HEK293 (cell line): ENCODE results near the gene RPL10.

Source experiments
- CTCF ChIA-PET: fragments of 350-600 bp; formaldehyde crosslinking; extraction: SDS; loops from one replicate; lab custom pipeline; 2021; ENCODE audit warnings: antibody characterized with exemption; lab: Yijun Ruan, JAX
- POLR2A ChIA-PET: fragments of 300-600 bp; formaldehyde crosslinking; extraction: SDS; loops from one replicate; lab custom pipeline; 2020; ENCODE audit warnings: antibody characterized with exemption, inconsistent platforms; lab: Yijun Ruan, JAX
- H3K27ac ChIP-seq: fragments of 200-500 bp; sonication (Bioruptor generic); 2 replicates; pipeline ENCODE4 v1.5.1; 2014; ENCODE audit warnings: low read depth, low read length, control low read depth, inconsistent platforms; ENCODE audit errors: extremely low read depth
- H3K36me3 ChIP-seq, 2 experiments: fragments of 200-500 bp in 1 of 2; sonication (Bioruptor generic) in 1 of 2; 1 replicate in 1 of 2; 2 replicates in 1 of 2; pipeline ENCODE4 v1.5.1; 2014 to 2017; ENCODE audit warnings: inconsistent platforms in 2 of 2, low read length in 2 of 2; ENCODE audit not compliant: control insufficient read depth in 2 of 2, insufficient read depth in 1 of 2
- H3K4me1 ChIP-seq: fragments of 200-500 bp; sonication (Bioruptor generic); 2 replicates; pipeline ENCODE4 v1.5.1; 2014; ENCODE audit warnings: mild to moderate bottlenecking, low read length, inconsistent platforms; ENCODE audit not compliant: control insufficient read depth, insufficient read depth
- H3K4me3 ChIP-seq: 2 replicates; pipeline ENCODE4 v1.5.1; 2011; ENCODE audit warnings: low read depth, mild to moderate bottlenecking, control low read depth, low read length, moderate library complexity
- H3K9me3 ChIP-seq: fragments of 200-500 bp; sonication (Bioruptor generic); 2 replicates; pipeline ENCODE4 v1.5.1; 2014; ENCODE audit warnings: low read depth, low read length, inconsistent platforms; ENCODE audit not compliant: control insufficient read depth, insufficient read depth
- EGR2 ChIP-seq: fragments of 450-650 bp; formaldehyde crosslinking; IDR thresholded peaks from 2 replicates; pipeline ENCODE4 v1.5.1; 2016; ENCODE audit warnings: low read depth, missing biosample characterization, missing genetic modification characterization
- GLIS1 ChIP-seq: fragments of 450-650 bp; formaldehyde crosslinking; IDR thresholded peaks from 2 replicates; pipeline ENCODE4 v1.5.1; 2016; ENCODE audit warnings: missing biosample characterization, missing genetic modification characterization
- HIC1 ChIP-seq: fragments of 450-650 bp; formaldehyde crosslinking; IDR thresholded peaks from 2 replicates; pipeline ENCODE4 v1.5.1; 2016; ENCODE audit warnings: missing biosample characterization, missing genetic modification characterization
- IKZF3 ChIP-seq: fragments of 450-650 bp; IDR thresholded peaks from 2 replicates; pipeline ENCODE4 v1.5.0; 2018; ENCODE audit warnings: missing biosample characterization, mild to moderate bottlenecking, missing genetic modification characterization, moderate library complexity
- MZF1 ChIP-seq: fragments of 450-650 bp; formaldehyde crosslinking; IDR thresholded peaks from 2 replicates; pipeline ENCODE4 v1.5.1; 2017; ENCODE audit warnings: missing biosample characterization, missing genetic modification characterization, borderline replicate concordance
- PRDM2 ChIP-seq: fragments of 450-650 bp; formaldehyde crosslinking; IDR thresholded peaks from 2 replicates; pipeline ENCODE4 v1.5.1; 2016; ENCODE audit warnings: missing biosample characterization, missing genetic modification characterization, borderline replicate concordance
- TSHZ1 ChIP-seq: fragments of 450-650 bp; formaldehyde crosslinking; IDR thresholded peaks from 2 replicates; pipeline ENCODE4 v1.5.1; 2016; ENCODE audit warnings: missing biosample characterization, missing genetic modification characterization, borderline replicate concordance
- ZBTB20 ChIP-seq: fragments of 450-650 bp; formaldehyde crosslinking; IDR thresholded peaks from 2 replicates; pipeline ENCODE4 v1.5.1; 2016; ENCODE audit warnings: missing biosample characterization, missing genetic modification characterization
- ZBTB44 ChIP-seq: fragments of 450-650 bp; IDR thresholded peaks from 2 replicates; pipeline ENCODE4 v1.5.1; 2018; ENCODE audit warnings: missing biosample characterization, mild to moderate bottlenecking, missing genetic modification characterization
- ZBTB8A ChIP-seq: fragments of 450-650 bp; formaldehyde crosslinking; IDR thresholded peaks from 2 replicates; pipeline ENCODE4 v1.5.1; 2016; ENCODE audit warnings: missing biosample characterization, missing genetic modification characterization
- ZIC2 ChIP-seq: fragments of 450-650 bp; formaldehyde crosslinking; IDR thresholded peaks from 2 replicates; pipeline ENCODE4 v1.5.1; 2016; ENCODE audit warnings: missing biosample characterization, missing genetic modification characterization
- ZNF112 ChIP-seq: fragments of 450-650 bp; formaldehyde crosslinking; IDR thresholded peaks from 2 replicates; pipeline ENCODE4 v1.5.0; 2017; ENCODE audit warnings: missing biosample characterization, missing genetic modification characterization
- ZNF132 ChIP-seq: fragments of 450-650 bp; formaldehyde crosslinking; IDR thresholded peaks from 2 replicates; pipeline ENCODE4 v1.5.1; 2017; ENCODE audit warnings: missing biosample characterization, missing genetic modification characterization, borderline replicate concordance
- ZNF140 ChIP-seq: fragments of 450-650 bp; formaldehyde crosslinking; IDR thresholded peaks from 2 replicates; pipeline ENCODE4 v1.5.1; 2016; ENCODE audit warnings: missing biosample characterization, missing genetic modification characterization
- ZNF174 ChIP-seq: fragments of 450-650 bp; formaldehyde crosslinking; IDR thresholded peaks from 2 replicates; pipeline ENCODE4 v1.5.0; 2017; ENCODE audit warnings: missing biosample characterization, mild to moderate bottlenecking, missing genetic modification characterization
- ZNF26 ChIP-seq: fragments of 450-650 bp; formaldehyde crosslinking; IDR thresholded peaks from 2 replicates; pipeline ENCODE4 v1.5.1; 2016; ENCODE audit warnings: missing biosample characterization, missing genetic modification characterization
- ZNF335 ChIP-seq: fragments of 450-650 bp; formaldehyde crosslinking; conservative IDR thresholded peaks from 2 replicates; pipeline ENCODE4 v1.5.1; 2016; ENCODE audit warnings: missing biosample characterization, missing genetic modification characterization
- ZNF561 ChIP-seq: fragments of 450-650 bp; IDR thresholded peaks from 2 replicates; pipeline ENCODE4 v1.5.1; 2018; ENCODE audit warnings: missing biosample characterization, missing genetic modification characterization, borderline replicate concordance
- ZNF585B ChIP-seq: fragments of 450-650 bp; formaldehyde crosslinking; IDR thresholded peaks from 2 replicates; pipeline ENCODE4 v1.5.1; 2016; ENCODE audit warnings: missing biosample characterization, missing genetic modification characterization
- ZNF623 ChIP-seq: fragments of 450-650 bp; formaldehyde crosslinking; IDR thresholded peaks from 2 replicates; pipeline ENCODE4 v1.5.1; 2016; ENCODE audit warnings: missing biosample characterization, missing genetic modification characterization

RPL10 gene

GRCh38 chrX:154371017-154371788 lies 27.0 kb upstream of the RPL10 start (continued):
- no peak for TF ChIP-seq ZBTB44
- TF ChIP-seq ZNF140 (tag by site-specific recombination), result no peak
- TF ChIP-seq ZNF561 (tag by site-specific recombination), result 0 out of 2 replicates have a peak, but pooled peaks have one; percentile 13
- no peak for TF ChIP-seq ZNF585B
- TF ChIP-seq EGR2 (tag by site-specific recombination), result 0 out of 2 replicates have a peak, but pooled peaks have one; percentile 15

GRCh38 chrX:154371789-154372300 lies 26.3 kb upstream of the RPL10 start:
- Histone ChIP-seq H3K4me3 (peak overlapping the region; percentile 48), H3K27ac (peak overlapping the region; percentile 62; the same call in 1 of the 2 replicates), H3K9me3 (no peaks in the 10 kb centered on the region), H3K36me3 (peaks cover 0 to 29% of the 10 kb centered on the region in 2 experiments; a peak in 1 of 3 replicates), H3K4me1 (peaks cover 16% of the 10 kb centered on the region)
- CTCF ChIA-PET, result no interaction called here
- POLR2A ChIA-PET, result no interaction called here
- TF ChIP-seq IKZF3 (tag by site-specific recombination) (no peak), ZNF112 (tag by site-specific recombination) (no peak), ZNF132 (tag by site-specific recombination) (no peak), HIC1 (tag by site-specific recombination) (peak; percentile 96), ZNF335 (tag by site-specific recombination) (peak; percentile 89), EGR2 (tag by site-specific recombination) (peak; percentile 87), ZBTB8A (tag by site-specific recombination) (peak; percentile 87), PRDM2 (tag by site-specific recombination) (0 out of 2 replicates have a peak, but pooled peaks have one; percentile 59), ZBTB20 (peak; percentile 96), ZIC2 (tag by site-specific recombination) (peak; percentile 95), GLIS1 (tag by site-specific recombination) (peak; percentile 97), ZNF623 (no peak), TSHZ1 (tag by site-specific recombination) (no peak), ZNF26 (tag by site-specific recombination) (no peak), ZNF174 (tag by site-specific recombination) (no peak), MZF1 (tag by site-specific recombination) (no peak)
